ENCODE measurements around the gene WHAMM.

GRCh38 chr15:82851306-82851850, 42.0 kb downstream of the WHAMM start:
- TF ChIP-seq POLR2A (IDR thresholded peaks at IDR 0.05) (no peak), CTCF (IDR thresholded peaks at IDR 0.05) (no peak)

Data from prostate gland (tissue), 2 donors.